IMR-90 (cell line): Measurements from ENCODE around the gene JPH3. TPM values are rescaled to one million over a fixed set of nuclear protein-coding genes. Genes with fewer than 3 reads are reported as not detected.

Experiments used
- ATAC-seq: fragments of 200-7000 bp; cut with Tn5 transposase; 2 replicates; pipeline ENCODE4 v1.9.1; 2020; ENCODE audit warnings: low read depth, mild to moderate bottlenecking, moderate library complexity
- BruUV-seq: library from RNA; stranded (reverse); fragments of 400-500 nt; replicated peaks from 2 replicates; lab custom pipeline; 2021; lab: Mats Ljungman, UMichigan
- CTCF ChIA-PET: fragments of 300-600 bp; formaldehyde crosslinking; extraction: SDS; loops from one replicate; lab custom pipeline; 2021; ENCODE audit warnings: antibody characterized with exemption; lab: Yijun Ruan, JAX
- POLR2A ChIA-PET: fragments of 300-600 bp; sonication (Branson Sonifier 250); formaldehyde crosslinking; loops from one replicate; lab custom pipeline; 2022; ENCODE audit warnings: antibody characterized with exemption; ENCODE audit not compliant: unreplicated experiment; lab: Charles Lee
- DNase-seq: peaks from one replicate; pipeline ENCODE4 v3.0.0; 2013
- H2AFZ ChIP-seq: replicated peaks from 2 replicates; pipeline ENCODE3; 2013; ENCODE audit warnings: low read length, mild to moderate bottlenecking; ENCODE audit not compliant: poor library complexity
- H2AK5ac ChIP-seq: 2 replicates; pipeline ENCODE4 v1.6.1; 2013; ENCODE audit warnings: low read depth, low read length, inconsistent platforms
- H2AK9ac ChIP-seq: replicated peaks from 2 replicates; pipeline ENCODE3; 2013; ENCODE audit warnings: mild to moderate bottlenecking, low read depth, low read length, moderate library complexity; ENCODE audit not compliant: poor library complexity
- H2BK120ac ChIP-seq: 2 replicates; pipeline ENCODE4 v1.6.1; 2013; ENCODE audit warnings: low read depth, low read length, inconsistent platforms
- H2BK15ac ChIP-seq: 3 replicates; pipeline ENCODE4 v1.6.1; 2013; ENCODE audit warnings: low read depth, low read length, inconsistent platforms
- H2BK20ac ChIP-seq: 2 replicates; pipeline ENCODE4 v1.6.1; 2013; ENCODE audit warnings: low read depth, mild to moderate bottlenecking, inconsistent platforms, low read length, moderate library complexity
- H2BK5ac ChIP-seq: 2 replicates; pipeline ENCODE4 v1.6.1; 2013; ENCODE audit warnings: mild to moderate bottlenecking, low read depth, low read length, inconsistent platforms; ENCODE audit not compliant: poor library complexity, severe bottlenecking
- H3K14ac ChIP-seq: replicated peaks from 2 replicates; pipeline ENCODE4 v1.6.1; 2013; ENCODE audit warnings: low read depth, low read length, inconsistent platforms
- H3K18ac ChIP-seq: 2 replicates; pipeline ENCODE4 v1.6.1; 2013; ENCODE audit warnings: low read depth, low read length, control low read depth
- H3K23ac ChIP-seq: 2 replicates; pipeline ENCODE4 v1.6.1; 2013; ENCODE audit warnings: low read depth, low read length, inconsistent platforms
- H3K27ac ChIP-seq: 2 replicates; pipeline ENCODE4 v1.5.1; 2013; ENCODE audit warnings: mild to moderate bottlenecking, control low read depth, low read length; ENCODE audit not compliant: insufficient read depth
- H3K27me3 ChIP-seq: 2 replicates; pipeline ENCODE4 v1.6.1; 2013; ENCODE audit warnings: low read length; ENCODE audit not compliant: control insufficient read depth, insufficient read depth
- H3K36me3 ChIP-seq: 2 replicates; pipeline ENCODE4 v1.6.1; 2013; ENCODE audit warnings: low read length, mixed read lengths; ENCODE audit not compliant: control insufficient read depth, insufficient read depth
- H3K4ac ChIP-seq: 2 replicates; pipeline ENCODE4 v1.6.1; 2013; ENCODE audit warnings: low read depth, low read length, inconsistent platforms
- H3K4me1 ChIP-seq: 2 replicates; pipeline ENCODE4 v1.6.1; 2013; ENCODE audit warnings: low read length, mixed read lengths; ENCODE audit not compliant: control insufficient read depth, insufficient read depth
- H3K4me2 ChIP-seq: 2 replicates; pipeline ENCODE4 v1.6.1; 2013; ENCODE audit warnings: low read depth, mild to moderate bottlenecking, control low read depth, low read length, moderate library complexity
- H3K4me3 ChIP-seq: 2 replicates; pipeline ENCODE4 v1.5.1; 2013; ENCODE audit warnings: low read depth, mild to moderate bottlenecking, control low read depth, low read length, moderate library complexity; ENCODE audit not compliant: insufficient read depth
- H3K56ac ChIP-seq: 2 replicates; pipeline ENCODE4 v1.6.1; 2013; ENCODE audit warnings: low read length, inconsistent platforms; ENCODE audit not compliant: insufficient read depth; ENCODE audit errors: extremely low read depth
- H3K79me1 ChIP-seq, 2 experiments: 2 replicates each; pipeline ENCODE4 v1.6.1; 2013; ENCODE audit warnings: low read length in 2 of 2, inconsistent platforms in 1 of 2, low read depth in 1 of 2
- H3K9ac ChIP-seq: 2 replicates; pipeline ENCODE4 v1.6.1; 2013; ENCODE audit warnings: low read depth, low read length, control low read depth
- H3K9me1 ChIP-seq: 2 replicates; pipeline ENCODE4 v1.6.1; 2013; ENCODE audit warnings: low read length, inconsistent platforms; ENCODE audit not compliant: insufficient read depth
- H3K9me3 ChIP-seq: 2 replicates; pipeline ENCODE4 v1.6.1; 2013; ENCODE audit warnings: low read length; ENCODE audit not compliant: control insufficient read depth, insufficient read depth
- H4K20me1 ChIP-seq: 2 replicates; pipeline ENCODE4 v1.6.1; 2013; ENCODE audit warnings: low read length, inconsistent platforms; ENCODE audit not compliant: insufficient read depth
- H4K5ac ChIP-seq: 2 replicates; pipeline ENCODE4 v1.6.1; 2013; ENCODE audit warnings: mild to moderate bottlenecking, low read depth, low read length, control low read depth
- H4K8ac ChIP-seq, 2 experiments: 2 replicates each; pipeline ENCODE4 v1.6.1; 2013; ENCODE audit warnings: low read depth in 2 of 2, low read length in 2 of 2, control low read depth in 1 of 2, inconsistent platforms in 1 of 2
- H4K91ac ChIP-seq: 2 replicates; pipeline ENCODE4 v1.6.1; 2013; ENCODE audit warnings: low read depth, low read length, inconsistent platforms; ENCODE audit not compliant: insufficient read depth
- FOS ChIP-seq: fragments of 150-350 bp; IDR thresholded peaks from 2 replicates; pipeline ENCODE4 v1.6.1; 2016; ENCODE audit warnings: low read depth, low read length
- WGBS, 2 experiments: methylation state at CpG; one replicate each; pipeline versions ENCODE4 v1.1.5 to v1.1.7; 2013; ENCODE audit warnings: missing lambda C conversion rate in 2 of 2; ENCODE audit not compliant: insufficient read length in 1 of 2; ENCODE audit errors: extremely low coverage in 2 of 2; 5-methylcytosine and 5-hydroxymethylcytosine counted together
- dilution Hi-C: fragments of 300-500 bp; cut with HindIII; formaldehyde crosslinking; loops from one replicate; pipeline ENCODE4 v1.14.3; 2018; ENCODE audit warnings: low sequenced_read_pairs; ENCODE audit not compliant: unreplicated experiment
- in situ Hi-C: fragments of 300-500 bp; cut with MboI; formaldehyde crosslinking; loops from 3 replicates; pipeline ENCODE4 v1.14.3; 2019; ENCODE audit warnings: low sequenced_read_pairs, inconsistent platforms, mixed read lengths
- intact Hi-C: fragments of 100-400 bp; cut with micrococcal nuclease; formaldehyde crosslinking; loops from 2 replicates; pipeline ENCODE4 v1.10.0; 2022
- polyA plus RNA-seq, 3 experiments: library from polyadenylated mRNA; depleted of rRNA; stranded (reverse); fragments of >200 nt; gene quantifications; 2 replicates each; pipeline ENCODE4 v1.2.3, GENCODE V29; 2012; ENCODE audit warnings: low replicate concordance in 1 of 3
- total RNA-seq: library from RNA; depleted of rRNA; stranded (reverse); fragments of >200 nt; gene quantifications from 2 replicates; pipeline ENCODE4 v1.2.3, GENCODE V29; 2012

Gene JPH3
- total and polyA plus RNA-seq, 2 of the 4 experiments (the other 2 are of a cell fraction), result 0.03 TPM; not detected in 1

GRCh38 chr16:87687126-87687910 is 85.0 kb downstream of the JPH3 start:
- H3K4ac ChIP-seq, result no peak overlapping the region
- ATAC-seq, result no peak
- TF ChIP-seq FOS, result no peak
- H2BK20ac ChIP-seq, result no peak overlapping the region
- dilution Hi-C loops (no loop called here), in situ Hi-C loops (no loop called here), intact Hi-C loops (no loop called here)
- no peaks in the 10 kb centered on the region for H3K9me1 ChIP-seq
- no peak overlapping the region for H3K23ac ChIP-seq
- H4K91ac ChIP-seq, result no peak overlapping the region
- no peaks in the 10 kb centered on the region for H3K36me3 ChIP-seq
- H3K4me2 ChIP-seq, result no peak overlapping the region
- CTCF ChIA-PET, result no interaction called here
- no peak overlapping the region for H2AK5ac ChIP-seq
- peaks cover 2% of the 10 kb centered on the region for H3K4me1 ChIP-seq
- DNase-seq, result no peak
- H3K79me1 ChIP-seq, result no peaks in the 10 kb centered on the region
- H4K8ac ChIP-seq, result no peak overlapping the region
- POLR2A ChIA-PET, result no interaction called here
- H3K4me3 ChIP-seq, result no peak overlapping the region
- H2AFZ ChIP-seq, result no peak overlapping the region
- H3K56ac ChIP-seq, result no peak overlapping the region
- H2BK5ac ChIP-seq, result no peak overlapping the region
- no peak overlapping the region for H3K14ac ChIP-seq
- H2BK120ac ChIP-seq, result no peak overlapping the region
- H3K9me3 ChIP-seq, result no peaks in the 10 kb centered on the region
- H2BK15ac ChIP-seq, result no peak overlapping the region
- no peak overlapping the region for H4K5ac ChIP-seq
- H3K9ac ChIP-seq, result no peak overlapping the region
- BruUV-seq, result no TSS peak
- WGBS, 2 experiments, result 66% methylated on average over 15 of the region's 31 CpGs; no CpG with 5 or more reads in 1 of the 2 experiments
- no peak overlapping the region for H2AK9ac ChIP-seq
- no peak overlapping the region for H3K27ac ChIP-seq
- no peaks in the 10 kb centered on the region for H4K20me1 ChIP-seq
- H3K18ac ChIP-seq, result no peak overlapping the region
- peaks cover 14% of the 10 kb centered on the region; the same call in 1 of the 2 replicates for H3K27me3 ChIP-seq
